Inflammatory macrophage treated with lipopolysaccharide for 4 hours (primary cell): ENCODE measurements around the gene SFTPA2.
"Not testable (repeated sequence)": the region's sequence is repeated elsewhere in the genome, so short reads cannot be mapped to it uniquely, and the experiment has no call there.

ENCODE experiments used
- DNase-seq: peaks from one replicate; pipeline ENCODE4 v3.0.0-alpha.2; 2020

The SFTPA2 gene

GRCh38 chr10:79509934-79510508 lies 50.2 kb downstream of the SFTPA2 start:
- peak; percentile 7 for DNase-seq

DNA sequence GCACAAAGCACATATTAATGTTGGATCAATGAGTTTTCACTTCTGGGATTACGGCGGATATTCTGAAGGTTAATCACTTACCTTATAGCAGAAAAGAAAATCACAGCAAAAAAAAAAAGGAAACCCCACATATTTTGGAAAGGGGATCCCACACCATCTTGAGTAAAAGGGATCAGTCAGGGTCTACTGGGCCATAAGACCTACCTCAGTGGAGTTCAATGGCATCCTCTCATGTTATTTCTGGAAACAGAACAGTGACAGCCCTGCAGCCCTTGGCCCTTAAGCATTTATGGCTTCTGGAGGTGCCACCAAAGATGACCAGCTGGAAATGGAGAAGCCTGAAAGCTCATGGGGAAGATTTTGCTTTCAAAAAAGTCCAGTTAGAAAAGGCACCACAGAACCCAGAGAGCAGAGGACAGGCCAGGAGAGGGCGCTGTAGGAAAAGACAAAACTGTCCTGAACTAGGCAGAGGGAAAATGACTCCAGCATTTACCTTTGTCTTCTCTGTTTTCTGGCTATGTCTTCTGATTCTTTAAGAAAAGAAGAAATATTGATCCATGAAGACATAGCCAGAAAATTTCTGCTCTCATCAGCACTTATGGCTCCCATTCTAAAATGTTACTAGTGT lies 50.8 kb downstream of the SFTPA2 start:
- DNase-seq: not testable (repeated sequence)

- not testable (repeated sequence) for DNase-seq
Measured at GRCh38 chr10:79508245-79508644, 52.0 kb downstream of the SFTPA2 start.

GRCh38 chr10:79507440-79508167 lies 52.6 kb downstream of the SFTPA2 start:
- DNase-seq: no peak
